Panc1 (cell line): Measurements from ENCODE around the gene MAJIN. TPM values are rescaled to one million over a fixed set of nuclear protein-coding genes. Genes with fewer than 3 reads are reported as not detected.

Experiments used
- ATAC-seq: fragments of 200-7000 bp; cut with Tn5 transposase; 2 replicates; pipeline ENCODE4 v1.9.1; 2020; ENCODE audit warnings: mild to moderate bottlenecking, moderate library complexity
- BruUV-seq: library from RNA; stranded (reverse); fragments of 400-500 nt; replicated peaks from 2 replicates; lab custom pipeline; 2021; lab: Mats Ljungman, UMichigan
- CTCF ChIA-PET: fragments of 300-600 bp; sonication (Branson Sonifier 250); formaldehyde crosslinking; loops from one replicate; lab custom pipeline; 2022; ENCODE audit warnings: antibody characterized with exemption; lab: Charles Lee
- POLR2A ChIA-PET: fragments of 300-600 bp; sonication (Branson Sonifier 250); formaldehyde crosslinking; loops from one replicate; lab custom pipeline; 2022; ENCODE audit warnings: antibody characterized with exemption; lab: Charles Lee
- DNase-seq: peaks from one replicate; pipeline ENCODE4 v3.0.0-alpha.2; 2010; ENCODE audit warnings: low read depth, low spot score
- H3K27ac ChIP-seq: 2 replicates; pipeline ENCODE4 v1.5.1; 2011; ENCODE audit warnings: mild to moderate bottlenecking, low read length, inconsistent platforms
- H3K27me3 ChIP-seq: fragments of 200-500 bp; sonication (Bioruptor generic); 2 replicates; pipeline ENCODE4 v1.6.0; 2014; ENCODE audit warnings: low read length, inconsistent platforms; ENCODE audit not compliant: control insufficient read depth, insufficient read depth
- H3K36me3 ChIP-seq: fragments of 200-500 bp; sonication (Bioruptor generic); 2 replicates; pipeline ENCODE4 v1.5.1; 2014; ENCODE audit warnings: inconsistent platforms, mild to moderate bottlenecking, low read length, moderate library complexity; ENCODE audit not compliant: control insufficient read depth, insufficient read depth
- H3K4me1 ChIP-seq: 2 replicates; pipeline ENCODE4 v1.5.1; 2011; ENCODE audit warnings: inconsistent platforms, mild to moderate bottlenecking, low read length, moderate library complexity; ENCODE audit not compliant: control insufficient read depth, insufficient read depth
- H3K4me3 ChIP-seq, 2 experiments: 2 replicates each; pipeline ENCODE4 v1.5.1; 2011 to 2012; ENCODE audit warnings: low read depth in 2 of 2, low read length in 2 of 2, mild to moderate bottlenecking in 2 of 2, inconsistent platforms in 1 of 2, moderate library complexity in 1 of 2
- H3K9me3 ChIP-seq: fragments of 200-500 bp; sonication (Bioruptor generic); 2 replicates; pipeline ENCODE4 v1.5.1; 2014; ENCODE audit warnings: low read depth, mild to moderate bottlenecking, inconsistent platforms, low read length, moderate library complexity; ENCODE audit not compliant: control insufficient read depth, insufficient read depth
- POLR2AphosphoS5 ChIP-seq: IDR thresholded peaks from 2 replicates; pipeline ENCODE4 v1.6.1; 2012; ENCODE audit warnings: mild to moderate bottlenecking, low read depth, low read length, moderate library complexity
- SIN3A ChIP-seq: IDR thresholded peaks from 2 replicates; pipeline ENCODE4 v1.6.1; 2012; ENCODE audit warnings: low read depth, mild to moderate bottlenecking, low read length, moderate library complexity, borderline replicate concordance; ENCODE audit not compliant: insufficient read depth
- TCF7L2 ChIP-seq: IDR thresholded peaks from 2 replicates; pipeline ENCODE4 v1.6.1; 2011; ENCODE audit warnings: mild to moderate bottlenecking, low read depth, low read length, inconsistent platforms
- in situ Hi-C: cut with HindIII; loops from 2 replicates; pipeline ENCODE4 v1.10.0; 2016; ENCODE audit warnings: low sequenced_read_pairs, low pct_unique_long_range_greater_than_20kb
- intact Hi-C: fragments of 100-400 bp; cut with micrococcal nuclease; formaldehyde crosslinking; loops from one replicate; pipeline ENCODE4 v1.10.0; 2022; ENCODE audit not compliant: unreplicated experiment
- total RNA-seq: library from RNA; stranded (reverse); gene quantifications from one replicate; pipeline ENCODE4 v1.2.1, GENCODE V29; 2021; ENCODE audit not compliant: unreplicated experiment
- TF ChIP-seq, protein P1 (sequence below), 2 experiments: IDR thresholded peaks; 2 replicates each; pipeline ENCODE4 v1.6.1; 2011 to 2012; ENCODE audit warnings: low read depth in 2 of 2, control low read depth in 1 of 2, low read length in 1 of 2, mild to moderate bottlenecking in 1 of 2, moderate library complexity in 1 of 2; ENCODE audit not compliant: insufficient read depth in 1 of 2
- TF ChIP-seq, protein P2 (sequence below): fragments of 450-650 bp; IDR thresholded peaks from 2 replicates; pipeline ENCODE4 v1.5.1; 2017; ENCODE audit warnings: mild to moderate bottlenecking

Gene MAJIN
- total RNA-seq, 1 experiment from 2014 or later = not detected

DNA sequence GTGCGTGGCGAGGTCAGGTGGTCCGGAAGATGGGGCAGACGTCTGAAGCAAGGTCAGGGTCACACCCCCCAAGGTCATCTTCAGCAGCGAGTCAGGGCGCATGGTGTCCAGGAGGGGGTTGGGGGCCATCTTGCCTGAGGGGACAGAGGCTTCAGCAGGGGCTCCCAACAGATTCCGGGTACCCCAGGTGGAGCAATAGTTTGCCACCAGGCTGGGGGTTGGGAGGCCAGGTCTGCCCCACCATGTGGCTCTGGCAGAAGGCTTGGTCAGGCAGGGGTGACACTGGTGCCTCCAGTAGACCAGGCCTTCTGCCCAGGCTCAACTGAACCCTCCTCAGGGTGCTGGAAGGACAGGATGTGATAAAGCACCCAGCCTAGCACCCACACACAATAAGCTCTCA, 60.8 kb downstream of the MAJIN start:
- Histone ChIP-seq H3K4me1 (peaks cover 11% of the 10 kb centered on the region; the same call in 1 of the 2 replicates), H3K27me3 (no peaks in the 10 kb centered on the region), H3K4me3 (no peak overlapping the region), H3K36me3 (peaks cover 5% of the 10 kb centered on the region; the same call in 1 of the 2 replicates), H3K27ac (no peak overlapping the region), H3K9me3 (no peaks in the 10 kb centered on the region)
- in situ Hi-C loops = no loop called here
- TF ChIP-seq SIN3A (no peak), TCF7L2 (no peak), POLR2AphosphoS5 (no peak)
- TF ChIP-seq, protein P1, sequence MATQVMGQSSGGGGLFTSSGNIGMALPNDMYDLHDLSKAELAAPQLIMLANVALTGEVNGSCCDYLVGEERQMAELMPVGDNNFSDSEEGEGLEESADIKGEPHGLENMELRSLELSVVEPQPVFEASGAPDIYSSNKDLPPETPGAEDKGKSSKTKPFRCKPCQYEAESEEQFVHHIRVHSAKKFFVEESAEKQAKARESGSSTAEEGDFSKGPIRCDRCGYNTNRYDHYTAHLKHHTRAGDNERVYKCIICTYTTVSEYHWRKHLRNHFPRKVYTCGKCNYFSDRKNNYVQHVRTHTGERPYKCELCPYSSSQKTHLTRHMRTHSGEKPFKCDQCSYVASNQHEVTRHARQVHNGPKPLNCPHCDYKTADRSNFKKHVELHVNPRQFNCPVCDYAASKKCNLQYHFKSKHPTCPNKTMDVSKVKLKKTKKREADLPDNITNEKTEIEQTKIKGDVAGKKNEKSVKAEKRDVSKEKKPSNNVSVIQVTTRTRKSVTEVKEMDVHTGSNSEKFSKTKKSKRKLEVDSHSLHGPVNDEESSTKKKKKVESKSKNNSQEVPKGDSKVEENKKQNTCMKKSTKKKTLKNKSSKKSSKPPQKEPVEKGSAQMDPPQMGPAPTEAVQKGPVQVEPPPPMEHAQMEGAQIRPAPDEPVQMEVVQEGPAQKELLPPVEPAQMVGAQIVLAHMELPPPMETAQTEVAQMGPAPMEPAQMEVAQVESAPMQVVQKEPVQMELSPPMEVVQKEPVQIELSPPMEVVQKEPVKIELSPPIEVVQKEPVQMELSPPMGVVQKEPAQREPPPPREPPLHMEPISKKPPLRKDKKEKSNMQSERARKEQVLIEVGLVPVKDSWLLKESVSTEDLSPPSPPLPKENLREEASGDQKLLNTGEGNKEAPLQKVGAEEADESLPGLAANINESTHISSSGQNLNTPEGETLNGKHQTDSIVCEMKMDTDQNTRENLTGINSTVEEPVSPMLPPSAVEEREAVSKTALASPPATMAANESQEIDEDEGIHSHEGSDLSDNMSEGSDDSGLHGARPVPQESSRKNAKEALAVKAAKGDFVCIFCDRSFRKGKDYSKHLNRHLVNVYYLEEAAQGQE (IDR thresholded peaks at IDR 0.05; ENCODE audit: insufficient read depth in 1 of 2, low read depth in 2 of 2, low read length in 1 of 2) = no peak
- TF ChIP-seq, protein P2, sequence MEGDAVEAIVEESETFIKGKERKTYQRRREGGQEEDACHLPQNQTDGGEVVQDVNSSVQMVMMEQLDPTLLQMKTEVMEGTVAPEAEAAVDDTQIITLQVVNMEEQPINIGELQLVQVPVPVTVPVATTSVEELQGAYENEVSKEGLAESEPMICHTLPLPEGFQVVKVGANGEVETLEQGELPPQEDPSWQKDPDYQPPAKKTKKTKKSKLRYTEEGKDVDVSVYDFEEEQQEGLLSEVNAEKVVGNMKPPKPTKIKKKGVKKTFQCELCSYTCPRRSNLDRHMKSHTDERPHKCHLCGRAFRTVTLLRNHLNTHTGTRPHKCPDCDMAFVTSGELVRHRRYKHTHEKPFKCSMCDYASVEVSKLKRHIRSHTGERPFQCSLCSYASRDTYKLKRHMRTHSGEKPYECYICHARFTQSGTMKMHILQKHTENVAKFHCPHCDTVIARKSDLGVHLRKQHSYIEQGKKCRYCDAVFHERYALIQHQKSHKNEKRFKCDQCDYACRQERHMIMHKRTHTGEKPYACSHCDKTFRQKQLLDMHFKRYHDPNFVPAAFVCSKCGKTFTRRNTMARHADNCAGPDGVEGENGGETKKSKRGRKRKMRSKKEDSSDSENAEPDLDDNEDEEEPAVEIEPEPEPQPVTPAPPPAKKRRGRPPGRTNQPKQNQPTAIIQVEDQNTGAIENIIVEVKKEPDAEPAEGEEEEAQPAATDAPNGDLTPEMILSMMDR = no peak
- intact Hi-C loops = no loop called here
- ATAC-seq (no peak), DNase-seq (no peak)
- ChIA-PET POLR2A (no interaction called here), CTCF (no interaction called here)
- no TSS peak for BruUV-seq

- no peaks in the 10 kb centered on the region for H3K27me3 ChIP-seq
- in situ Hi-C loops = no loop called here
- no peak overlapping the region for H3K27ac ChIP-seq
- ATAC-seq (no peak), DNase-seq (no peak)
- no TSS peak for BruUV-seq
- ChIA-PET POLR2A (no interaction called here), CTCF (no interaction called here)
- H3K36me3 ChIP-seq = peaks cover 5% of the 10 kb centered on the region; the same call in 1 of the 2 replicates
- H3K9me3 ChIP-seq = no peaks in the 10 kb centered on the region
- intact Hi-C loops = no loop called here
- H3K4me3 ChIP-seq = no peak overlapping the region
- peaks cover 5% of the 10 kb centered on the region; the same call in 1 of the 2 replicates for H3K4me1 ChIP-seq
- TF ChIP-seq, protein P1 (IDR thresholded peaks at IDR 0.05; ENCODE audit: insufficient read depth in 1 of 2, low read depth in 2 of 2, low read length in 1 of 2) = no peak
- no peak for TF ChIP-seq POLR2AphosphoS5
- TF ChIP-seq, protein P2 = no peak
These were observed 61.3 kb downstream of the MAJIN start for GRCh38 chr11:64910451-64911093.
